Activated CD4-positive, CD25-positive, alpha-beta regulatory T cell treated with anti-CD3 and anti-CD28 coated beads, Interleukin-2, amount 50 U/mL, for 72 hours (primary cell): ENCODE results near the gene ACVR1B.
"Not testable (repeated sequence)": the region's sequence is repeated elsewhere in the genome, so short reads cannot be mapped to it uniquely, and the experiment has no call there.

Experiments
- DNase-seq: peaks from one replicate; pipeline ENCODE4 v3.0.0; 2021

ACVR1B gene

DNA sequence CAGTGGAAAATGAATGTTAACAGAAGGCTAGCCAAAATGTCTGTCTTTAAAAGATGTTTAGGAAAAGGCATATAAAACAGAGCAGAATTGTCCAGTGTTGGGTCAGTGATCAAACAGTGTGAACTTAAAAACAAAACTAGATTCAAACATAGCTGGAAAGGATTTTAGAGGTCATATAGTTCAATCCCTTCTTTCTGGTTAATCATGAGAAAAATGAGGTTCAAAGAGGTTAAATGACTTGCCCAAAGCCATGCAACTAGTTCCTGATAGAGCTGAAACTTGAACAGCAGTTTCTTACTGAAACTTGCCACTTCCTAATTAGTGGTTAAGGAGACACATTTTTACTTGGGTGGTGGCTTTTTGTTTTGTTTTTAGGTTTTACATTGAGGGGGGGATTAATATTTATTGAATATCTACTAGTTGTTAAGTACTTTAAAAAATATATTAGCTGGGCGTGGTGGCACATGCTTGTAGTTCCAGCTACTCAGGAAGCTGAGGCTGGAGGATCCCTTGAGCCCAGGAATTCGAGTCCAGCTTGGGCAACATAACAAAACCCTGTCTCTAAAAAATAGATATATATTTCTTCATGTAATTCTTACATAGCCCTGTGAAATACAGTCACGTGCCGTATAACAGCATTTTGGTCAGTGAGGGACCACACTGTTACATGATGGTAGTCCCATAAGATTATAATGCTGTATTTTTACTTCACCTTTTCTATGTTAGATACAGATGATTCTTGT lies 20.4 kb downstream of the ACVR1B start:
- DNase-seq: no peak

DNA sequence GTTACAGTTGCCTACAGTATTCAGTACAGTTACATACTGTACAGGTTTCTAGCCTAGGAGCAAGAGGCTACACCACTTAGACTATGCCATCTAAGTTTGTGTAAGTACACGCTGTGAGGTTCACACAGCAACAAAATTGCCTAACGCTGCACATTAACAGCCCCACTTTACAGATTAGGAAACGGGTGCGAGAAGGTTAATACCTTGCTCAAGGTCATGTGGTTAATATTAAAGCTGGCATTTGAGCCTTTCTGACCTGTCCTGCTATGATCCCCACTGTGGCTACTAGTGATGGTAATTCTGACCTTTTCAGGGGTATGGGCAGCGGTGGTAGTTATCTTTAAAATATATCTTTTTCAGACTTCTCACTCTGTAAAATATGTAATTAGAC lies 20.9 kb downstream of the ACVR1B start:
- DNase-seq: no peak

GRCh38 chr12:51972849-51973273 lies 21.4 kb downstream of the ACVR1B start:
- DNase-seq: peak; percentile 45

- no peak for DNase-seq
These were observed 22.1 kb downstream of the ACVR1B start for GRCh38 chr12:51973560-51973959.

- DNase-seq: no peak
These were observed 23.1 kb downstream of the ACVR1B start for GRCh38 chr12:51974646-51975045.

DNA sequence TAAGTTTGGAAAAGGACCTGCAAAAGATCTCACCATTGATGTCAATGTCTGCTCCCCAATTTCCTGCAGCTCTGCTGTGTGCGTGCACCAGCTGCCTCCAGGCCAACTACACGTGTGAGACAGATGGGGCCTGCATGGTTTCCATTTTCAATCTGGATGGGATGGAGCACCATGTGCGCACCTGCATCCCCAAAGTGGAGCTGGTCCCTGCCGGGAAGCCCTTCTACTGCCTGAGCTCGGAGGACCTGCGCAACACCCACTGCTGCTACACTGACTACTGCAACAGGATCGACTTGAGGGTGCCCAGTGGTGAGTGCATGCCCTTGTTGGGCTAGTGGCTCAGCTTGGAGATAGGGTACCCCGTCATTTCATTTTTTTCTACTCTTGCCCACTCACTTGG lies 23.7 kb downstream of the ACVR1B start:
- no peak for DNase-seq

DNA sequence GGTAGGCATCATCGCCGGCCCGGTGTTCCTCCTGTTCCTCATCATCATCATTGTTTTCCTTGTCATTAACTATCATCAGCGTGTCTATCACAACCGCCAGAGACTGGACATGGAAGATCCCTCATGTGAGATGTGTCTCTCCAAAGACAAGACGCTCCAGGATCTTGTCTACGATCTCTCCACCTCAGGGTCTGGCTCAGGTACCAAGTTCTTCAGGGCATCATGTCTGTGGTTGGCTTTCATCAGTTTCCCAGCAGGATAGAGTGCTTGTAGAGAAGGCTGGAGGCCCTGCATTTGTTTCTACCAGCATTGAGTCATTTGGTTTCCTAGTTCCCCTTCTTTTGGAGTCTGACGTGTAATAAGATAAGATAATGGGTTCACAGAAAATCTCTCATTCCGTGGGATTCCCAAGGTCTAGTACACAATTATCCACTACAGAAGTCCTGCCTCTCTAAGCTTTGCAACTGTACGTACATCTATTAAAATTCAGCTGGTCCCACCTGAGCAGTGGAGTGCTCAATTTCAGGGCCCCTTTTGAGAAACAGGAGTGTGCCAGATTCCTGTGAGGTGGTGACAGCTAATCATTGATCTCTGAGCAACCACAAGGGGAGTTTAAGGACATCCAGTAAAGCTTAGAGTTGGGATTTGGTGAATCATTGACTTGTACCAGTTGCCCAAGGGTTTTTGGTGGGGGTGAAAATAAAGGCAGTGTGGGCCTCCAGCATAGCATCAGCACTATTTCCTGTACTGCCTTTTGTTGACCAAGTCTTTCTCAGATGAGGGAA lies 25.1 kb downstream of the ACVR1B start:
- DNase-seq: no peak

DNA sequence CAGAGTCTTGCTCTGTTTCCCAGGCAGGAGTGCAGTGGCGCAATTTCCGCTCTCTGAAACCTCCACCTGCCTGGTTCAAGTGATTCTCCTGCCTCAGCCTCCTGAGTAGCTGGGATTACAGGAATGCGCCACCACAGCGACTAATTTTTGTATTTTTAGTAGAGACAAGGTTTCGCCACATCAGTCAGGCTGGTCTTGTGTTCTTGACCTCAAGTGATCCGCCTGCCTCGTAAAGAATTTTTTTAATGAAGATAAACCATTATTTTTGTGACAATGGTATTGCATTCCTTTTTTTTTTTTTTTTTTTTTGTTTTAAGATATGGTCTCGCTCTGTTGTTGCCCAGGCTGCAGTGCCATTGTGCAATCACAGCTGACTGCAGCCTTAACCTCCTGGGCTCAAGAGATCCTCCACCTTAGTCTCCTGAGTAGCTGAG lies 25.8 kb downstream of the ACVR1B start:
- no peak for DNase-seq

DNA sequence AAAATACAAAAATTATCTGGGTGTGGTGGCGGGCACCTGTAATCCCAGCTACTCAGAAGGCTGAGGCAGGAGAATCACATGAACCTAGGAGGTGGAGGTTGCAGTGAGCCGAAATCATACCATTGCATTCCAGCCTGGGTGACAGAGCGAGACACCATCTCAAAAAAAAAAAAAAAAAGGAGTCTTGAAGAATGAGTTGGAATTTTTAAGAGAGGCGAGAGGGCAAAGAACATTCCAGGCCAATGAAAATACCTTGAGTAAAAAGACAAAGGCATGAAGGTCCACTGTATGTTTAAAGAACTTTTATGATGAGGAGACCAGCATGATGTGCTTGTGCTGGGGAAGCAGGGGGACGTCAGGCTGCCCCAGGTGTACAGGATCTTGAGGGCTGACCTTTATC lies 27.8 kb downstream of the ACVR1B start:
- DNase-seq: not testable (repeated sequence)

- peak; percentile 60 for DNase-seq
These were observed 28.7 kb downstream of the ACVR1B start for GRCh38 chr12:51980051-51980808.

GRCh38 chr12:51980809-51981127 lies 29.3 kb downstream of the ACVR1B start:
- no peak for DNase-seq

- DNase-seq: no peak
These were observed 33.2 kb downstream of the ACVR1B start for GRCh38 chr12:51984657-51985056.

DNA sequence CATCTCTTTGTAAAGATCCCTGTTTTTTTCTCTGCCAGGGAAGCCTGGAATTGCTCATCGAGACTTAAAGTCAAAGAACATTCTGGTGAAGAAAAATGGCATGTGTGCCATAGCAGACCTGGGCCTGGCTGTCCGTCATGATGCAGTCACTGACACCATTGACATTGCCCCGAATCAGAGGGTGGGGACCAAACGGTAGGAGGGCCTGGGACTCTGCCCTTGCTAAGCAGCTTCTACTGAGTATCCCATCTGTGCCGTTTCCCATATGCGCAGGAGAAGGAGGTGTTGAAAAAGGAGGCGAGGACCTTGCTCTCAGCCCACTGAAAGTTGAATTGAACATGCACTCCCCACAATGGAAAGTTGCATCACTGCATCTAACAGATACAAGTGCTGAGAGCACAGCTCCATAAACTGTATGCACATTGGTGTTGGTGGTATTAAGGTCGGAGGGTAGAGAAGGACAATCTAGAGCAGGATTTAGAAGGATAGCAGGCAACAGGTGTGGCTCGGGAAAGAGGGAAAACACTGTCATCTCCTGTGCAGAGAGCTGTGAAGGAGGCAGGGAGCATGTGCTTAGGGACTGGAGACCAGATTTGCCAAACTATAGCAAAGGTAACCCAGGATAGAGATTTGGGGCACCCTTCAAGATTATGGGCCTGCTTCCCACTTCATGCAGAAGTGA lies 33.8 kb downstream of the ACVR1B start:
- no peak for DNase-seq

DNA sequence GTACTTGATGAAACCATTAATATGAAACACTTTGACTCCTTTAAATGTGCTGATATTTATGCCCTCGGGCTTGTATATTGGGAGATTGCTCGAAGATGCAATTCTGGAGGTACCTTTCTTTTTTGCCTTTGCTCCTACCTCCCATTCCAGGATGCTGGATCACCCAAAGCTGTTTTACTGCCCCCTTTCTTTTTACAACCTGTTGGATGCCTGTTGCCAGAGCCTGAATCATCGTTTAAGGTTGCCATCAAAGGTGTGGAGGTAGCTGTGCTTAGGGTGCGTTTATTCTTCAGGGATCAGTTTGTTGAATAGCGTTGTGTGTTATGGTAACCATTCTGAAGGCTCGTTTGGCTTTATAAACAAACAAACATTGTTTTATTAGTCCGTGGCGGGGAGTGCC lies 35.3 kb downstream of the ACVR1B start:
- no peak for DNase-seq

GRCh38 chr12:51992246-51992645 lies 40.7 kb downstream of the ACVR1B start:
- no peak for DNase-seq

- no peak for DNase-seq
These were observed 43.0 kb downstream of the ACVR1B start for GRCh38 chr12:51994539-51994820.

- no peak for DNase-seq
These were observed 43.5 kb downstream of the ACVR1B start for GRCh38 chr12:51994959-51995358.

GRCh38 chr12:51997136-51997535 lies 45.6 kb downstream of the ACVR1B start:
- DNase-seq: no peak

GRCh38 chr12:52003016-52003550 lies 51.6 kb downstream of the ACVR1B start:
- no peak for DNase-seq

- DNase-seq: no peak
These were observed 52.1 kb downstream of the ACVR1B start for GRCh38 chr12:52003591-52003990.

DNA sequence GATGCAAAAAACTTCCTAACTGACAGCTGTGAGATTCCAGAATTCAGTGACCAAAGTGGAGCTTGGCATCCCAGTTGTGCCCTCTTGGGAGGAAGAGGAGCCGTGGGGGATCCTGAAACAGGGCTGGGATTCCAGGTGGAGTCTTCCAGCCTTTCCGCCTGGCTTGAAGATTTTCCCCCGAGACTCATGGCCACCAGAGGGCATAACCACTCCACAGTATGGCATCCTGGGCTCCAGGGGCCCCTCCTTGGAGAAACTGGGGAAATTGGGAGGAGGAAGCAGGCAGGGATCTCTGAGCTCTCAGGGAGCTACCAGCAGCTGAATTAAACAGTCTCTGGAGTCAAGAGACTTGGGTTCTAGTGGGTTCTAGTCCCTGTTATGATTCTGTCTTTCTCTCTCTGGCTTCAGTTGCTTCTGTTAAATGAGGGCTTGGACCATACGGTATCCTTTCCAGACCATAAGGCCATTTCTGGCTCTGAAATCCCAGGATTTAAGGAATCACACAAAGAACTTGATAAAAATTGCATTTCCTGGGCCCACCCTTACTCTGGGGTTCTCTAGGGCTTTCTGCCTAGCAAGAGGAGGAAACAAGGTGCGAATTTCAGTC lies 52.6 kb downstream of the ACVR1B start:
- DNase-seq: no peak

DNA sequence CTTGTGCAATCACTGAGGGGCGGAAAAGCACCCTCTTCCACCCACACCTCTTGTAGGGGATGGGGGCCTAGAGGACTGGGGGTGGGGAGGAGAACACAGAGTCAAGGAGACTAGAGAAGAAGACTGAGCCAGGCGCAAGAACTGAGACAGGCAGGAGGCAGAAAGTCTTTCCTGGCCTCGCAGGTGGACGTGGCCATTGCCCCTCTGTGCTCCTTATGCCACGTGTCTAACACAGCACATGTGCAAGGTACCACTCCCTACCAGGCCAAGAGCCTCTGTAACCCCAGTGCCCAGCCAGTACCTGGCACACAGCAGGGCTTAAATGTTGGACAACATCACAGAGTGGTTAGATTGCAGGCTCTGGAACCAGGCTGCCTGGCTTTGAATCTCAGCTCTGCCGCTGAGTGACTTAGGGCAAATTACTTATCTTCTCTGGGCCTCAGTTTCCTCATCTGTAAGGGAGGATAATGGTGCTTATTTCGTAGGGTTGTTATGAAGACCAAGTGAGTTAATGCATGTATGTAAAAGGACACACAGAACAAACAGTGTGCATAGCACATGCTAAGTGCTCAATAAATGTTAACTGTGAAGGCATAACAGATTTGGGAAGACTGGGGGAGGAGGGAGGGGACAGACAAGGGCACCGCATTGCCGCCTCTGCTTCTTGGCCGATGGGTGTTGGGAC lies 53.9 kb downstream of the ACVR1B start:
- DNase-seq: no peak
